Fibroblast of lung (primary cell): Measurements from ENCODE around the gene PRUNE2. TPM values are rescaled to one million over a fixed set of nuclear protein-coding genes. Genes with fewer than 3 reads are reported as not detected.

Source experiments
- DNase-seq, 2 donors: peaks; one replicate each; pipeline versions ENCODE4 v3.0.0 to v3.0.0-alpha.2; 2010; ENCODE audit warnings: low read depth in 2 of 2
- H2AFZ ChIP-seq: 2 replicates; pipeline ENCODE4 v1.5.1; 2012; ENCODE audit warnings: low read length, control low read depth, inconsistent platforms
- H3K27ac ChIP-seq: 2 replicates; pipeline ENCODE4 v1.5.1; 2011; ENCODE audit warnings: low read length, control low read depth; ENCODE audit not compliant: insufficient read depth
- H3K27me3 ChIP-seq: 2 replicates; pipeline ENCODE4 v1.5.1; 2011; ENCODE audit warnings: mild to moderate bottlenecking, low read length; ENCODE audit not compliant: control insufficient read depth, insufficient read depth
- H3K36me3 ChIP-seq: 2 replicates; pipeline ENCODE4 v1.5.1; 2011; ENCODE audit warnings: low read length; ENCODE audit not compliant: control insufficient read depth, insufficient read depth
- H3K4me1 ChIP-seq: 2 replicates; pipeline ENCODE4 v1.5.1; 2011; ENCODE audit warnings: low read length; ENCODE audit not compliant: control insufficient read depth, insufficient read depth; ENCODE audit errors: extremely low read depth
- H3K4me2 ChIP-seq: 2 replicates; pipeline ENCODE4 v1.5.1; 2011; ENCODE audit warnings: low read length, control low read depth; ENCODE audit not compliant: insufficient read depth; ENCODE audit errors: extremely low read depth
- H3K4me3 ChIP-seq, 4 experiments: fragments of 200-600 bp in 1 of 4; sonication (generic) in 1 of 4; replicated peaks in 1 of 4; 2 replicates each; pipeline ENCODE4 v1.5.1; 2011 to 2016; ENCODE audit warnings: low read length in 4 of 4, low read depth in 3 of 4, mild to moderate bottlenecking in 3 of 4, control low read depth in 2 of 4, inconsistent platforms in 1 of 4, mixed read lengths in 1 of 4; ENCODE audit not compliant: insufficient read depth in 1 of 4; ENCODE audit errors: control extremely low read depth in 1 of 4
- H3K79me2 ChIP-seq: 2 replicates; pipeline ENCODE4 v1.5.1; 2012; ENCODE audit warnings: mild to moderate bottlenecking, low read length, inconsistent platforms; ENCODE audit not compliant: control insufficient read depth, insufficient read depth
- H3K9ac ChIP-seq: 2 replicates; pipeline ENCODE4 v1.5.1; 2011; ENCODE audit warnings: mild to moderate bottlenecking, low read length, control low read depth; ENCODE audit not compliant: insufficient read depth
- H3K9me3 ChIP-seq: 2 replicates; pipeline ENCODE4 v1.5.1; 2012; ENCODE audit warnings: low read depth, low read length; ENCODE audit not compliant: control insufficient read depth, insufficient read depth
- H4K20me1 ChIP-seq: 2 replicates; pipeline ENCODE4 v1.5.1; 2011; ENCODE audit warnings: low read length; ENCODE audit not compliant: control insufficient read depth, insufficient read depth; ENCODE audit errors: extremely low read depth
- EZH2 ChIP-seq: IDR thresholded peaks from 2 replicates; pipeline ENCODE4 v1.5.1; 2012; ENCODE audit warnings: low read length, control low read depth, mild to moderate bottlenecking; ENCODE audit errors: missing control alignments
- polyA plus RNA-seq, 2 donors: library from polyadenylated mRNA; depleted of rRNA in 1 of 2; stranded (reverse) in 1 of 2; unstranded in 1 of 2; fragments of >200 nt; gene quantifications; 2 replicates each; pipeline ENCODE4 v1.2.1, GENCODE V29; 2011 to 2012; ENCODE audit warnings: missing spikeins in 1 of 2
- total RNA-seq: library from RNA; depleted of rRNA; stranded (reverse); fragments of >200 nt; gene quantifications from 2 replicates; pipeline ENCODE4 v1.2.1, GENCODE V29; 2014
- TF ChIP-seq, protein P1 (sequence below), 2 donors: IDR thresholded peaks in 1 of 2; conservative IDR thresholded peaks in 1 of 2; 1 replicate in 1 of 2; 2 replicates in 1 of 2; pipeline ENCODE4 v1.5.1; 2011 to 2012; ENCODE audit warnings: low read length in 2 of 2, control low read depth in 1 of 2, inconsistent platforms in 1 of 2, low read depth in 1 of 2, mild to moderate bottlenecking in 1 of 2

PRUNE2 gene
- total and polyA plus RNA-seq, 2 donors (not counting 1 experiment from before 2014, with no cell fraction given), result 5.4 to 95.6 TPM

DNA sequence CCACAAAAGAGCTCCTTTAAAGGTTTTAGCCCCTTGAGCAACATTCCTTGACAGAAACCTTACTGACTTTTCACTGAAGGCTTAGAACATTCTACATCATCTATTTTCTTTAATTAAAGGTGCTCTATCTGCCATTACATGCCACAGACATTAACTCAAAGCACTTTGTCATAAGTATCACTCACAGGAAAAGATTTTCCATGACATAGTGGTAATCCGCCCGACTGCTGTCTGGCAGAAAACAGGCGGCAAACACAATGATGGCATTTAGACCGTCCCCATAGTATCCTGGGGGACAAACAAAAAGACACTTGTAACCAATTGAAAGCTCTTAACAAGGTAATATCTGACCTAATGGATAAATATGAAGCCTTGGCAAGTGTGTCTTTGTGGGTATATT lies 267.9 kb downstream of the PRUNE2 start:
- no peak overlapping the region for H3K27ac ChIP-seq
- H3K9me3 ChIP-seq, result no peaks in the 10 kb centered on the region
- no peak overlapping the region for H3K4me2 ChIP-seq
- H3K36me3 ChIP-seq, result no peaks in the 10 kb centered on the region
- peak in 1 of 2 donors; percentile 25 for DNase-seq
- no peaks in the 10 kb centered on the region for H4K20me1 ChIP-seq
- TF ChIP-seq, protein P1, sequence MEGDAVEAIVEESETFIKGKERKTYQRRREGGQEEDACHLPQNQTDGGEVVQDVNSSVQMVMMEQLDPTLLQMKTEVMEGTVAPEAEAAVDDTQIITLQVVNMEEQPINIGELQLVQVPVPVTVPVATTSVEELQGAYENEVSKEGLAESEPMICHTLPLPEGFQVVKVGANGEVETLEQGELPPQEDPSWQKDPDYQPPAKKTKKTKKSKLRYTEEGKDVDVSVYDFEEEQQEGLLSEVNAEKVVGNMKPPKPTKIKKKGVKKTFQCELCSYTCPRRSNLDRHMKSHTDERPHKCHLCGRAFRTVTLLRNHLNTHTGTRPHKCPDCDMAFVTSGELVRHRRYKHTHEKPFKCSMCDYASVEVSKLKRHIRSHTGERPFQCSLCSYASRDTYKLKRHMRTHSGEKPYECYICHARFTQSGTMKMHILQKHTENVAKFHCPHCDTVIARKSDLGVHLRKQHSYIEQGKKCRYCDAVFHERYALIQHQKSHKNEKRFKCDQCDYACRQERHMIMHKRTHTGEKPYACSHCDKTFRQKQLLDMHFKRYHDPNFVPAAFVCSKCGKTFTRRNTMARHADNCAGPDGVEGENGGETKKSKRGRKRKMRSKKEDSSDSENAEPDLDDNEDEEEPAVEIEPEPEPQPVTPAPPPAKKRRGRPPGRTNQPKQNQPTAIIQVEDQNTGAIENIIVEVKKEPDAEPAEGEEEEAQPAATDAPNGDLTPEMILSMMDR (conservative IDR thresholded peaks at IDR 0.05 in 1 of 2, IDR thresholded peaks at IDR 0.05 in 1 of 2; ENCODE audit: low read depth in 1 of 2, low read length in 2 of 2), result no peak
- no peak for TF ChIP-seq EZH2
- no peak overlapping the region for H3K9ac ChIP-seq
- no peak overlapping the region for H3K4me3 ChIP-seq
- H3K4me1 ChIP-seq, result no peaks in the 10 kb centered on the region
- no peaks in the 10 kb centered on the region for H3K27me3 ChIP-seq
- no peaks in the 10 kb centered on the region for H3K79me2 ChIP-seq
- no peak overlapping the region for H2AFZ ChIP-seq

DNA sequence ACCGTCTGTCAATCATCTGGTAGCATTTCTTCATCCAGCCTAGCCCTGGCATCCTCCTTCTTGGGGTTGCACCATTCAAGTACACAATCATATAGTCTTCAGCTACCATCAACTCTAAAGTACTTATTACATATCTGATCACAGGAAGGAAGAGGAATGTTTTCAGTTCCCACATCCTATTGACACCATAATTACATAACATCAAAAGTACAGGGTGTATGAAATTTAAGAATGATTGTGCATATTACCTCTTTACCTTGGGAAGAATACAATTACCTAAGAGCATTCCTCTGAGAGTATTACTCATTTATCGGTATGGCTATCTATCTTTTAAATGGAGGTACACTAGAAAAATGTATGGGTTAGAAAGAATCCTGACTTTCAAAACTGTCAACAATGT lies 268.5 kb downstream of the PRUNE2 start:
- Histone ChIP-seq H3K27ac (no peak overlapping the region), H3K36me3 (no peaks in the 10 kb centered on the region), H3K9me3 (no peaks in the 10 kb centered on the region), H3K4me3 (no peak overlapping the region), H3K9ac (no peak overlapping the region), H3K4me2 (no peak overlapping the region), H3K4me1 (no peaks in the 10 kb centered on the region), H2AFZ (no peak overlapping the region), H4K20me1 (no peaks in the 10 kb centered on the region), H3K27me3 (no peaks in the 10 kb centered on the region), H3K79me2 (no peaks in the 10 kb centered on the region)
- DNase-seq, result no peak
- TF ChIP-seq, protein P1 (conservative IDR thresholded peaks at IDR 0.05 in 1 of 2, IDR thresholded peaks at IDR 0.05 in 1 of 2; ENCODE audit: low read depth in 1 of 2, low read length in 2 of 2), result no peak
- no peak for TF ChIP-seq EZH2

DNA sequence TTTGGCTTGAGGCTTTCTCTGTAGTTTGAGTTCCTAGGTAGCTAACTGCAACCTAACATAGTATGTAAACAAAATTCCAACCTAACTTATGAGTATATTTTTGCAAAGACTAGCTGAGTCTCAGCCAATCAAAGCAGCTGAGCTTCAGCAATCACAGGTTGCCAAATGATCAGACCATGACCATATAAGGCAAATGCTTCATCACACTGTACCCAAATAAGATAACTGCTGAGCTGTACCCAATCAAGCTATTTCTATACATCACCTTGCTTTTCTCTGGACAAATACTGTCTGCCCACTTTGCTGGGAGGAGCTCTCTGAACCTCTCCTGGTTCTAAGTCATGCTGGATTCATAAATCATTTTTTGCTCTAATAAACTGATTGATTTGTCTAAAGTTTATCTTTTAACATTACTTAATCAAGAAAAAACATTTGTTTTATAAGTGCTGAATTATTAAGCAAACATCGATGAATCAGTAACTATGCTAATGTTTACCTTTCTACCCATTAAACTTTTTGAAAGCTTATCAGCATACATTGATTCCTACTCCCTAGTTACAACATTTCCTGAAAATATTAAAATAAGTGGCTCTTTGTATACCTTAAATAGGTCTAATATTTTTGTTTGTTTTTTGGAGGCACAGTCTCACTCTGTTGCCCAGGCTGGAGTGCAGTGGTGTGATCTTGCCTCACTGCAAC lies 271.4 kb downstream of the PRUNE2 start:
- Histone ChIP-seq H3K4me1 (no peaks in the 10 kb centered on the region), H3K36me3 (no peaks in the 10 kb centered on the region), H3K9ac (no peak overlapping the region), H3K79me2 (no peaks in the 10 kb centered on the region), H3K27me3 (no peaks in the 10 kb centered on the region), H4K20me1 (no peaks in the 10 kb centered on the region), H3K9me3 (no peaks in the 10 kb centered on the region), H2AFZ (no peak overlapping the region), H3K4me2 (no peak overlapping the region), H3K4me3 (no peak overlapping the region), H3K27ac (no peak overlapping the region)
- TF ChIP-seq, protein P1 (conservative IDR thresholded peaks at IDR 0.05 in 1 of 2, IDR thresholded peaks at IDR 0.05 in 1 of 2; ENCODE audit: low read depth in 1 of 2, low read length in 2 of 2), result no peak
- TF ChIP-seq EZH2, result no peak
- peak; percentile 79 to 86 for DNase-seq
